GM18511 (cell line): ENCODE measurements around the gene ATP8A1.
A peak's percentile ranks its signal among the peaks of the same experiment; 100 is the strongest.

ENCODE experiments used
- ATAC-seq: cut with Tn5 transposase; IDR thresholded peaks from one replicate; pipeline ENCODE4 v1.9.1; 2021; ENCODE audit warnings: mild to moderate bottlenecking, moderate library complexity; ENCODE audit not compliant: unreplicated experiment

ATP8A1 gene

GRCh38 chr4:42425146-42426065, 231.5 kb downstream of the ATP8A1 start:
- no peak for ATAC-seq

GRCh38 chr4:42420140-42420539, 236.8 kb downstream of the ATP8A1 start:
- no peak for ATAC-seq

GRCh38 chr4:42417550-42417949, 239.4 kb downstream of the ATP8A1 start:
- no peak for ATAC-seq

- no peak for ATAC-seq
Measured at GRCh38 chr4:42416017-42416416, 240.9 kb downstream of the ATP8A1 start.

- no peak for ATAC-seq
Measured at GRCh38 chr4:42415281-42415680, 241.6 kb downstream of the ATP8A1 start.

- no peak for ATAC-seq
Measured at GRCh38 chr4:42412251-42412650, 244.7 kb downstream of the ATP8A1 start.

GRCh38 chr4:42411803-42412202, 245.1 kb downstream of the ATP8A1 start:
- ATAC-seq: no peak

- no peak for ATAC-seq
Measured at GRCh38 chr4:42410446-42410845, 246.5 kb downstream of the ATP8A1 start.

GRCh38 chr4:42404001-42404400, 252.9 kb downstream of the ATP8A1 start:
- ATAC-seq: no peak

GRCh38 chr4:42401171-42401570, 255.7 kb downstream of the ATP8A1 start:
- no peak for ATAC-seq

GRCh38 chr4:42399393-42399792, 257.5 kb downstream of the ATP8A1 start:
- ATAC-seq: no peak

- no peak for ATAC-seq
Measured at GRCh38 chr4:42398871-42399331, 258.0 kb downstream of the ATP8A1 start.

- peak; percentile 33 for ATAC-seq
Measured at GRCh38 chr4:42398171-42398870, 258.6 kb downstream of the ATP8A1 start.

- ATAC-seq: peak; percentile 34
Measured at GRCh38 chr4:42397635-42398170, 259.2 kb downstream of the ATP8A1 start.

- peak; percentile 54 for ATAC-seq
Measured at GRCh38 chr4:42396752-42397634, 259.9 kb downstream of the ATP8A1 start, which contains the start of gene SHISA3. Gene SHISA3 (plus strand): TSS chr4:42397488. CDS start chr4:42398057, 569 bp downstream.

GRCh38 chr4:42396361-42396751, 260.5 kb downstream of the ATP8A1 start:
- ATAC-seq: no peak

- no peak for ATAC-seq
Measured at GRCh38 chr4:42395595-42395994, 261.3 kb downstream of the ATP8A1 start.

- ATAC-seq: no peak
Measured at GRCh38 chr4:42392436-42392835, 264.5 kb downstream of the ATP8A1 start.

- no peak for ATAC-seq
Measured at GRCh38 chr4:42391981-42392380, 264.9 kb downstream of the ATP8A1 start.

GRCh38 chr4:42391355-42391664, 265.6 kb downstream of the ATP8A1 start:
- peak; percentile 7 for ATAC-seq
